H1 (cell line): ENCODE measurements around the gene MTAP. TPM values are rescaled to one million over a fixed set of nuclear protein-coding genes. Genes with fewer than 3 reads are reported as not detected.

ENCODE experiments used
- CTCF ChIA-PET: fragments of 300-600 bp; sonication (Branson Sonifier 250); formaldehyde crosslinking; loops from one replicate; lab custom pipeline; 2021; ENCODE audit not compliant: partially characterized antibody; lab: Charles Lee
- POLR2A ChIA-PET: fragments of 300-600 bp; sonication (Branson Sonifier 250); formaldehyde crosslinking; loops from one replicate; lab custom pipeline; 2021; ENCODE audit warnings: inconsistent platforms; ENCODE audit not compliant: partially characterized antibody; lab: Charles Lee
- DNase-seq, 2 experiments: peaks; one replicate each; pipeline versions ENCODE4 v3.0.0 to v3.0.0-alpha.2; 2010 to 2022; ENCODE audit warnings: low spot score in 2 of 2, low read depth in 1 of 2, mixed read lengths in 1 of 2
- FAIRE-seq: peaks from 2 replicates; lab custom pipeline; 2011; peaks lifted over from hg19 to GRCh38; lab: Jason Lieb, UNC
- H2AFZ ChIP-seq: 2 replicates; pipeline ENCODE4 v1.8.1; 2012; ENCODE audit warnings: low read length, inconsistent platforms
- H2AK5ac ChIP-seq: 2 replicates; pipeline ENCODE4 v1.6.1; 2013; ENCODE audit warnings: low read depth, low read length
- H2BK120ac ChIP-seq: replicated peaks from 2 replicates; pipeline ENCODE3; 2013; ENCODE audit warnings: low read depth, low read length, inconsistent platforms
- H2BK12ac ChIP-seq: 2 replicates; pipeline ENCODE4 v1.6.1; 2013; ENCODE audit warnings: low read depth, low read length
- H2BK15ac ChIP-seq: 2 replicates; pipeline ENCODE4 v1.6.1; 2013; ENCODE audit warnings: low read length
- H2BK20ac ChIP-seq: 2 replicates; pipeline ENCODE4 v1.6.1; 2013; ENCODE audit warnings: low read length
- H2BK5ac ChIP-seq: 2 replicates; pipeline ENCODE4 v1.6.1; 2013; ENCODE audit warnings: low read depth, low read length
- H3K14ac ChIP-seq: 2 replicates; pipeline ENCODE4 v1.6.1; 2013; ENCODE audit warnings: inconsistent platforms; ENCODE audit not compliant: insufficient read length
- H3K18ac ChIP-seq: 2 replicates; pipeline ENCODE4 v1.6.1; 2013; ENCODE audit warnings: low read length; ENCODE audit errors: extremely low read depth
- H3K23ac ChIP-seq: 2 replicates; pipeline ENCODE4 v1.6.1; 2013; ENCODE audit warnings: inconsistent platforms; ENCODE audit not compliant: insufficient read length
- H3K23me2 ChIP-seq: 2 replicates; pipeline ENCODE4 v1.6.1; 2013; ENCODE audit warnings: low read depth, low read length
- H3K27ac ChIP-seq: 2 replicates; pipeline ENCODE4 v1.6.1; 2011; ENCODE audit warnings: low read depth, low read length, inconsistent platforms
- H3K27me3 ChIP-seq, 4 experiments: replicated peaks in 1 of 4; 1 replicate in 1 of 4; 2 replicates in 3 of 4; pipeline versions ENCODE4 v1.6.1 to v1.8.1; 2011 to 2013; ENCODE audit warnings: low read length in 3 of 4, mild to moderate bottlenecking in 3 of 4, inconsistent platforms in 2 of 4, mixed read lengths in 2 of 4, moderate library complexity in 1 of 4; ENCODE audit not compliant: control insufficient read depth in 3 of 4, insufficient read depth in 3 of 4; ENCODE audit errors: extremely low read depth in 1 of 4
- H3K36me3 ChIP-seq, 4 experiments: 2 replicates each; pipeline versions ENCODE4 v1.6.1 to v1.8.1; 2011 to 2013; ENCODE audit warnings: mild to moderate bottlenecking in 4 of 4, low read length in 3 of 4, moderate library complexity in 2 of 4, control low read depth in 1 of 4, inconsistent platforms in 1 of 4; ENCODE audit not compliant: insufficient read depth in 4 of 4, control insufficient read depth in 2 of 4
- H3K4ac ChIP-seq: replicated peaks from 2 replicates; pipeline ENCODE3; 2013; ENCODE audit warnings: low read length, low read depth, mixed read lengths, inconsistent platforms; ENCODE audit not compliant: insufficient read length
- H3K4me1 ChIP-seq, 4 experiments: replicated peaks in 1 of 4; 1 replicate in 1 of 4; 2 replicates in 3 of 4; pipeline versions ENCODE4 v1.6.1 to v1.8.1; 2011 to 2013; ENCODE audit warnings: low read length in 3 of 4, inconsistent platforms in 2 of 4, mixed read lengths in 1 of 4; ENCODE audit not compliant: insufficient read depth in 4 of 4, control insufficient read depth in 3 of 4
- H3K4me2 ChIP-seq, 2 experiments: 2 replicates each; pipeline versions ENCODE4 v1.6.1 to v1.8.1; 2011 to 2013; ENCODE audit warnings: low read depth in 2 of 2, low read length in 2 of 2, control low read depth in 1 of 2, inconsistent platforms in 1 of 2, mild to moderate bottlenecking in 1 of 2; ENCODE audit not compliant: insufficient read depth in 1 of 2
- H3K4me3 ChIP-seq, 4 experiments: fragments of 200-600, 300-600 bp in 1 of 4; sonication (generic), shearing (Covaris generic), sonication (Bioruptor Twin) in 1 of 4; 2 replicates each; pipeline versions ENCODE4 v1.5.1 to v1.8.1; 2011 to 2016; ENCODE audit warnings: low read length in 4 of 4, low read depth in 3 of 4, control low read depth in 2 of 4, inconsistent platforms in 2 of 4, mild to moderate bottlenecking in 2 of 4, mixed read lengths in 1 of 4, moderate library complexity in 1 of 4; ENCODE audit not compliant: insufficient read depth in 2 of 4; ENCODE audit errors: extremely low read depth in 1 of 4
- H3K56ac ChIP-seq: replicated peaks from 2 replicates; pipeline ENCODE3; 2013; ENCODE audit warnings: low read depth, mild to moderate bottlenecking, mixed read lengths, low read length, inconsistent platforms; ENCODE audit not compliant: insufficient read length
- H3K79me1 ChIP-seq: 2 replicates; pipeline ENCODE4 v1.6.1; 2013; ENCODE audit warnings: low read depth, low read length, control low read depth
- H3K79me2 ChIP-seq, 2 experiments: 2 replicates each; pipeline versions ENCODE4 v1.6.1 to v1.8.1; 2012 to 2013; ENCODE audit warnings: low read length in 2 of 2, mild to moderate bottlenecking in 2 of 2, inconsistent platforms in 1 of 2; ENCODE audit not compliant: insufficient read depth in 2 of 2, control insufficient read depth in 1 of 2
- H3K9ac ChIP-seq, 4 experiments: replicated peaks in 1 of 4; 1 replicate in 1 of 4; 2 replicates in 3 of 4; pipeline versions ENCODE4 v1.6.1 to v1.8.1; 2011 to 2013; ENCODE audit warnings: low read depth in 3 of 4, low read length in 3 of 4, control low read depth in 2 of 4, mild to moderate bottlenecking in 2 of 4, moderate library complexity in 2 of 4, inconsistent platforms in 1 of 4; ENCODE audit errors: extremely low read depth in 1 of 4
- H3K9me3 ChIP-seq, 2 experiments: 2 replicates each; pipeline versions ENCODE4 v1.6.1 to v1.8.1; 2012 to 2013; ENCODE audit warnings: mild to moderate bottlenecking in 2 of 2, moderate library complexity in 2 of 2, control low read depth in 1 of 2, inconsistent platforms in 1 of 2, low read depth in 1 of 2, low read length in 1 of 2, mixed read lengths in 1 of 2; ENCODE audit not compliant: insufficient read depth in 2 of 2
- H4K20me1 ChIP-seq, 2 experiments: replicated peaks in 1 of 2; 2 replicates each; pipeline versions ENCODE3 to v1.8.1; 2011 to 2013; ENCODE audit warnings: inconsistent platforms in 2 of 2, low read length in 2 of 2, mild to moderate bottlenecking in 1 of 2; ENCODE audit not compliant: insufficient read depth in 2 of 2, control insufficient read depth in 1 of 2
- H4K5ac ChIP-seq: 2 replicates; pipeline ENCODE4 v1.6.1; 2013; ENCODE audit warnings: low read length, low read depth, mixed read lengths, inconsistent platforms; ENCODE audit not compliant: insufficient read length
- H4K8ac ChIP-seq: 2 replicates; pipeline ENCODE4 v1.8.0; 2013; ENCODE audit warnings: mild to moderate bottlenecking, moderate library complexity, low read length, inconsistent platforms; ENCODE audit not compliant: insufficient read depth; ENCODE audit errors: extremely low read depth
- H4K91ac ChIP-seq: replicated peaks from 2 replicates; pipeline ENCODE3; 2013; ENCODE audit warnings: low read length, mixed read lengths, inconsistent platforms; ENCODE audit not compliant: insufficient read length
- CREB1 ChIP-seq: IDR thresholded peaks from 2 replicates; pipeline ENCODE4 v1.6.1; 2012; ENCODE audit warnings: inconsistent platforms
- CTCF ChIP-seq, 3 experiments: IDR thresholded peaks; 1 replicate in 2 of 3; 2 replicates in 1 of 3; pipeline versions ENCODE4 v1.5.1 to v1.6.1; 2011; ENCODE audit warnings: low read length in 3 of 3, mild to moderate bottlenecking in 3 of 3, inconsistent platforms in 2 of 3, low read depth in 1 of 3, moderate library complexity in 1 of 3; ENCODE audit not compliant: insufficient read depth in 1 of 3; ENCODE audit errors: control extremely low read depth in 1 of 3
- RAD21 ChIP-seq, 2 experiments: IDR thresholded peaks in 1 of 2; conservative IDR thresholded peaks in 1 of 2; 2 replicates each; pipeline ENCODE4 v1.6.1; 2011; ENCODE audit warnings: low read depth in 2 of 2, low read length in 2 of 2, improper control_type of control experiment in 1 of 2, inconsistent platforms in 1 of 2, mild to moderate bottlenecking in 1 of 2, moderate library complexity in 1 of 2
- TAF1 ChIP-seq: IDR thresholded peaks from 2 replicates; pipeline ENCODE4 v1.6.1; 2011; ENCODE audit warnings: mild to moderate bottlenecking, low read depth, low read length
- WGBS, 2 experiments: shearing (Covaris generic) in 1 of 2; methylation state at CpG; one replicate each; pipeline versions ENCODE4 v1.1.6 to v1.1.7; 2013 to 2015; ENCODE audit warnings: low lambda C conversion rate in 2 of 2, mixed read lengths in 2 of 2, inconsistent platforms in 1 of 2, low coverage in 1 of 2, missing lambda C conversion rate in 1 of 2; ENCODE audit not compliant: insufficient replicate concordance in 2 of 2, insufficient coverage in 1 of 2, insufficient read length in 1 of 2; ENCODE audit errors: extremely low coverage in 1 of 2, missing lambda C conversion rate in 1 of 2; 5-methylcytosine and 5-hydroxymethylcytosine counted together
- polyA plus RNA-seq, 7 experiments: library from polyadenylated mRNA; depleted of rRNA in 3 of 7; stranded (reverse) in 5 of 7; unstranded in 2 of 7; fragments of >200 nt in 5 of 7; fragments of 200-250 nt in 2 of 7; gene quantifications; 1 replicate in 5 of 7; 2 replicates in 1 of 7; 4 replicates in 1 of 7; pipeline versions ENCODE4 v1.2.1 to v1.2.3, GENCODE V29; 2011 to 2013; ENCODE audit warnings: missing spikeins in 2 of 7, mixed read lengths in 2 of 7
- total RNA-seq: library from RNA; stranded (reverse); fragmentation: NEBNext Ultra II Directional; extraction: Animal tissue kit (Norgen Biotek cat#: 25700); gene quantifications from 2 replicates; pipeline ENCODE4 v1.2.1, GENCODE V29; 2021
- TF ChIP-seq, protein P1 (sequence below): IDR thresholded peaks from 2 replicates; pipeline ENCODE4 v1.6.1; 2012; ENCODE audit warnings: inconsistent platforms

Gene MTAP
- total and polyA plus RNA-seq, 2 of the 8 experiments (the other 6 are each of a cell fraction or from before 2014, with no cell fraction given): 16.4 to 100 TPM

DNA sequence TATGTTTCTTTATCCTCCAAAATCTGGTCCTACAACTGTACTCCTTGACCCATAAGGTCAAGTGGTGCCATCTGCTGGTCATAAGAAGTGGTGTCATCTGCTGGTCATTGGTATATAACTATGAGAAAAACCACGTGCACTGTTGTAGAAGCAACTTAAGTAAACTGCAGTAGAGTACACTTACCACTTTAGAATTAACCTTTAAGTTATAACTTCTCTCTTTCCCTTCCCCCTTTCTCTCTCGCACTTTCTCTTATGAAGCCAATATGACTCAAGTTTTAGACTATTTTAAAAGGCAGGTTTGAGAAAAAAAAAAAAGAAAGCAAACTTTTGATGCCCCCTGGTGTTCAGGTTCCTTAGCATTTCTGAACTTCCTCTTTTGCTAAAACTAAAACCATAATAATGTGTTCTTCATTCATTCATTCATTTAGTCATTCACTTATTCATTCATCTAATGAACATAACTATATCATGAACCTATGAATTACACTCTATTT lies 12.8 kb upstream of the MTAP start:
- Histone ChIP-seq H3K9me3 (no peaks in the 10 kb centered on the region), H3K27ac (no peak overlapping the region), H3K4me2 (peak overlapping the region in 1 of 2 experiments; percentile 57; a peak in 2 of 4 replicates), H3K4me1 (no peaks in the 10 kb centered on the region), H4K91ac (no peak overlapping the region), H3K23ac (no peak overlapping the region), H2AFZ (no peak overlapping the region), H3K4me3 (peak overlapping the region in 1 of 4 experiments; percentile 44; a peak in 1 of 8 replicates), H2BK5ac (no peak overlapping the region), H2BK15ac (no peak overlapping the region)
- 0% methylated on average over 2 of the region's 2 CpGs; no CpG with 5 or more reads in 1 of the 2 experiments for WGBS, 2 experiments
- TF ChIP-seq CREB1 (no peak), CTCF (IDR thresholded peaks at IDR 0.05; ENCODE audit: control extremely low read depth in 1 of 3, insufficient read depth in 1 of 3, low read depth in 1 of 3, low read length in 3 of 3) (peak in 2 of 3 experiments; percentile 72 to 80; a peak in 3 of 4 replicates), RAD21 (IDR thresholded peaks at IDR 0.05 in 1 of 2, conservative IDR thresholded peaks at IDR 0.05 in 1 of 2; ENCODE audit: low read depth in 2 of 2, low read length in 2 of 2) (peak; percentile 81 to 86), TAF1 (no peak)
- TF ChIP-seq, protein P1, sequence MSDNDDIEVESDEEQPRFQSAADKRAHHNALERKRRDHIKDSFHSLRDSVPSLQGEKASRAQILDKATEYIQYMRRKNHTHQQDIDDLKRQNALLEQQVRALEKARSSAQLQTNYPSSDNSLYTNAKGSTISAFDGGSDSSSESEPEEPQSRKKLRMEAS: peak; percentile 41; the same call in 1 of the 2 replicates
- TF ChIP-seq, all 59 proteins: peak for 3
- no peak overlapping the region for H4K5ac ChIP-seq
- H3K9ac ChIP-seq: no peak overlapping the region
- H3K79me2 ChIP-seq: no peaks in the 10 kb centered on the region
- FAIRE-seq (peak; percentile 87), DNase-seq (no peak)
- H4K8ac ChIP-seq: no peak overlapping the region
- H3K23me2 ChIP-seq: no peaks in the 10 kb centered on the region
- H2BK12ac ChIP-seq: no peak overlapping the region
- no peak overlapping the region for H2BK20ac ChIP-seq
- no peaks in the 10 kb centered on the region for H3K79me1 ChIP-seq
- no peaks in the 10 kb centered on the region for H4K20me1 ChIP-seq
- no peak overlapping the region for H3K4ac ChIP-seq
- 0 out of 7 replicates have a peak, but pooled peaks cover 0 to 2% (median 0%) of the 10 kb centered on the region in 4 experiments for H3K27me3 ChIP-seq
- no peak overlapping the region for H3K56ac ChIP-seq
- no peak overlapping the region for H2BK120ac ChIP-seq
- no peak overlapping the region for H3K18ac ChIP-seq
- ChIA-PET CTCF (interaction anchor here (0.8 to 3.3 kb wide), 18 partner anchors 8 to 554 kb away, joined by 3 to 37 read pairs (median 4); no protein-coding TSS in a partner anchor), POLR2A (interaction anchor here (1.2 kb wide), 1 partner anchor 13 kb away, joined by 5 read pairs; the partner anchor contains the start of gene MTAP)
- no peaks in the 10 kb centered on the region for H3K36me3 ChIP-seq
- no peak overlapping the region for H3K14ac ChIP-seq
- no peak overlapping the region for H2AK5ac ChIP-seq
